Activated naive CD4-positive, alpha-beta T cell treated with anti-CD3 and anti-CD28 coated beads for 36 hours (primary cell): ENCODE data around the gene ODC1. TPM values are rescaled to one million over a fixed set of nuclear protein-coding genes. Genes with fewer than 3 reads are reported as not detected.
A peak's percentile ranks its signal among the peaks of the same experiment; 100 is the strongest.
"Not testable (repeated sequence)": the region's sequence is repeated elsewhere in the genome, so short reads cannot be mapped to it uniquely, and the experiment has no call there.

Source experiments
- CTCF ChIA-PET: fragments of 350-600 bp; sonication (Branson Sonifier 250); formaldehyde crosslinking; loops from one replicate; lab custom pipeline; 2021; ENCODE audit warnings: antibody characterized with exemption; lab: Charles Lee
- DNase-seq: peaks from one replicate; pipeline ENCODE4 v3.0.0-alpha.2; 2020
- H3K27ac Mint-ChIP-seq: one replicate; pipeline ENCODE4 v1.8.0; 2021; ENCODE audit warnings: mild to moderate bottlenecking, mixed read lengths
- H3K27me3 Mint-ChIP-seq: one replicate; pipeline ENCODE4 v1.8.0; 2021; ENCODE audit warnings: low read depth, mixed read lengths
- H3K36me3 Mint-ChIP-seq: one replicate; pipeline ENCODE4 v1.8.0; 2021; ENCODE audit warnings: low read depth, mixed read lengths
- H3K4me1 Mint-ChIP-seq: one replicate; pipeline ENCODE4 v1.8.0; 2021; ENCODE audit warnings: low read depth, mixed read lengths
- H3K4me3 Mint-ChIP-seq: one replicate; pipeline ENCODE4 v1.8.0; 2021; ENCODE audit warnings: mild to moderate bottlenecking, moderate library complexity, mixed read lengths
- H3K9me3 Mint-ChIP-seq: one replicate; pipeline ENCODE4 v1.8.0; 2021; ENCODE audit warnings: mixed read lengths
- intact Hi-C: fragments of 100-400 bp; cut with micrococcal nuclease; formaldehyde crosslinking; loops from one replicate; pipeline ENCODE4 v1.15.1; 2023
- total RNA-seq, 2 experiments: library from RNA; stranded (reverse); gene quantifications; one replicate each; pipeline ENCODE4 v1.2.3, GENCODE V29; 2021

ODC1 gene
- total RNA-seq, 2 experiments from 2014 or later, result 174 to 177 TPM

DNA sequence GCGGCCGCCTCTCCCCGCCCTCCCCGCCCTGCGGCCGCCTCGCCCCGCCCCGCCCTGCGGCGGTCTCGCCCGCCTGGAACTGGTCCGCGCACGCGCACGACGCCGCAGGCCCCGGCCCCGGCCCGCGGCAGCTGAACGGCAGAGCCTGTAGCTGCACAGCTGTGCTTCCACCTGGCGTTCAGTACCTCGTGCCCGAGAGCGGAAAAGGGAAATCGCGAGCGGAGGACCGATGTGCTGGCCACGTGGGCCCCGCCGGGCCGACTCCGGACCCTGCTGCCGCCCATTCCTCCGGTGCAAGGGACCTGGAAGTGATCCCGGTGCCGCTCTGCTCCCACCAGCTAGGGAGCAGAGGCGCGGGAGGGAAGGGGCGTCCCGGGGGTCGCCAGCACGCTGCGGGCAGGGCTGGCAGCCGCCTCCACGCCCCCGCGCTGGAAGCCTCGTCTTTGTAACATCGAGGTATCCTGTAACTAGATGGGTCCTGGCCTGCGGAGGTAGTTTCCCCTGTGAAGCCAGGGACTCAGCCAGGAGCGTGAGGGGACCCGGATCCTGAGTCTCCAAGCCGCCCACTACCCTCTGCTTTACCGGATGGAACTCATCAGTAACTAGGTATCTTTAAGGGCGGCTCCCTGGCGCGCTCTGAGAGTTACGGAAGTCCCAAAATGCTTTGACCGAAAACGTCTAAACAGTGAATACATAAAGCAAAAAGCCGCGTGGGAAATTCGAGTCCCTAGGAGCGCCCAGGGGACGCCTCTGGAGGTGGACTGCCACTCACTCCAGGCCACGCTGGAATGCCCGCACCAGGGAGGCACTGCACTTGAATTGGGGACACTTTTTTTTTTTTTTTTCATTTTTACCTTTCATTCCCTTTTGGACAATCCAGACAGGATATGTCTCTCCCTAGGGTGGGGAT lies 704 bp upstream of the ODC1 start:
- peak; percentile 92 for DNase-seq
- H3K27ac Mint-ChIP-seq, result peak overlapping the region; percentile 85
- H3K4me3 Mint-ChIP-seq, result peak overlapping the region; percentile 80
- peaks cover 30% of the 10 kb centered on the region for H3K36me3 Mint-ChIP-seq
- CTCF ChIA-PET, result interaction anchor here (0.7 to 1.5 kb wide), 3 partner anchors 14 to 83 kb away, joined by 3 to 6 read pairs (median 3); no protein-coding TSS in a partner anchor
- no peaks in the 10 kb centered on the region for H3K27me3 Mint-ChIP-seq
- no peaks in the 10 kb centered on the region for H3K9me3 Mint-ChIP-seq
- intact Hi-C loops, result loop anchor here (1.0 to 5.0 kb wide), 12 partner anchors 41 to 1303 kb away; partner anchors contain the start of genes GRHL1, PDIA6, RRM2 and TAF1B
- H3K4me1 Mint-ChIP-seq, result peaks cover 52% of the 10 kb centered on the region

DNA sequence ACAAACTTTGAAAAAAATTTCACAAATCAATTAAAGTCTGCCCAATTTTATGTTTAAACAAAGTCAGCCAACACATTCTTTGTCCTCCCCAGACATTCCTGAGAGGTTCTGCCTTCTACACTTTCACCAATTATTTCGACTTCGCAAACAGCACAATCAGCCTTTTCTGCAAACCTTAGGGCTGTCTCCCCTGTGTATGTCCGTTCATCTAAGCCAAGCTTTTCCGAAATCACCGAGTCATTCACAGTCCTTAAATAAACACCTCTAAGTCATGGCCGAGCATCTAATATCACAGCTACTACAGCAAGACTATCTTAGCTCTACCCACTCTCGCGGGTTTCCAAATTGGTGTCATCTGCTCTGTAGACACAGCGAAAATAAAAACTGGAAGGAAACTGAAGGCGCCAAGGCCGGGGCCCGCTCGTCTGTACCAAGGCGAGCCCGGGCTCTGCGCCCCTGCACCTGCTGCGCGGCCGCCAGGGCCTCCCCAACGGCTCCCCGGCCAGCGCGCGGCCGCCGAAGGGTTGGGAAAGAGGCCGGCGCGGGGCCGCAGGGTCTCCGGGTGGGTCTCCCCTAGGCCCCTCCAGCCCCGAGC lies 730 bp downstream of the ODC1 start:
- no peaks in the 10 kb centered on the region for H3K27me3 Mint-ChIP-seq
- CTCF ChIA-PET, result interaction anchor here (1.0 to 2.5 kb wide), 5 partner anchors 10 to 324 kb away, joined by 3 to 15 read pairs (median 3); no protein-coding TSS in a partner anchor
- intact Hi-C loops, result loop anchor here (1.0 to 5.0 kb wide), 5 partner anchors 90 to 1305 kb away; partner anchors contain the start of genes HPCAL1 and PDIA6
- peak overlapping the region; percentile 85 for H3K4me3 Mint-ChIP-seq
- peaks cover 41% of the 10 kb centered on the region for H3K36me3 Mint-ChIP-seq
- peaks cover 61% of the 10 kb centered on the region for H3K4me1 Mint-ChIP-seq
- peak; percentile 61 for DNase-seq
- no peaks in the 10 kb centered on the region for H3K9me3 Mint-ChIP-seq
- peak overlapping the region; percentile 91 for H3K27ac Mint-ChIP-seq

DNA sequence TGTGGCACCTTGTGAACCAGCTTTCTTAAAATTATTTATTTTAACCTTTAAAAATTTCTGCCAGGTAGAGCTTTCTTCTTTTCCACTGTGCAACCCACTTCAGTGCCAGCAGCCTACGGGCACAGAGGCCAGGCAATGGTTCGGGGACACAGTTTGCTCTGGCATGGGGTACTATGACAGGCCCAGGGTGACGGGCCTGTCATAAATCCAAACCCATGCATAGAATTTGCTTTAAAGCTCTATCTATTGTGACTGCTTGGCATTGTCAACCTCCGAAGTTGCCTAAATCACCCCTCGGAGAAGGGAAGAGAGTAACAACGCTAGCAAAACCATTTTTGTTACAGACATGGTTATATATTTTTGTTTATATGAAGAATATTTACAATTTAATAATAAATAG lies 1.5 kb downstream of the ODC1 start:
- Mint-ChIP-seq H3K27me3 (no peaks in the 10 kb centered on the region), H3K36me3 (peaks cover 48% of the 10 kb centered on the region)
- DNase-seq, result no peak

DNA sequence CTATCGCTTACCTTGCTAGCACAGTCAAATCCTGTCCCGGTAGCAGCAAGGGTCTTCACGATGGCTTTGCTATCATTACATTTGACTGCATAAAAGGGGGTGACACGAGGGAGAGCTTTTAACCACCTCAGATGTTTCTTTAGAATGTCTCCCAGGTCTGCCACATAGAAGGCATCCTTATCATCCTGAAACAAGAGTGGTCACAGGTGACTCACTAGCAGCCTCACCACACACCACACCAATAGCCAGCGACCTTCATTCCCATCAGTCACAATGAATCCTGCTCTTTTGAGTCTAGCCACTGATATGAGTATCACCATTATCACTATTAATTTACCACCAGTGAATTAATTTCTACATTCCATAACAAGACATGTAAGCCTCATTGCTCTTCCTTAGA lies 3.7 kb downstream of the ODC1 start:
- intact Hi-C loops, result loop anchor here (1.0 kb wide), 5 partner anchors 36 to 324 kb away; no protein-coding TSS in a partner anchor
- Mint-ChIP-seq H3K4me3 (no peak overlapping the region), H3K27ac (peak overlapping the region; percentile 67), H3K9me3 (no peaks in the 10 kb centered on the region), H3K27me3 (no peaks in the 10 kb centered on the region), H3K4me1 (peaks cover 58% of the 10 kb centered on the region), H3K36me3 (peaks cover 62% of the 10 kb centered on the region)
- DNase-seq, result peak; percentile 86
- CTCF ChIA-PET, result interaction anchor here (1.9 to 2.5 kb wide), 4 partner anchors 9 to 36 kb away, joined by 7 to 15 read pairs (median 9); no protein-coding TSS in a partner anchor

More for the DNA sequence above, 1.5 kb downstream of the ODC1 start:
- Mint-ChIP-seq H3K27ac (peak overlapping the region; percentile 75), H3K4me1 (peaks cover 69% of the 10 kb centered on the region), H3K9me3 (no peaks in the 10 kb centered on the region), H3K4me3 (peak overlapping the region; percentile 85)
- CTCF ChIA-PET, result interaction anchor here (0.7 to 2.5 kb wide), 6 partner anchors 9 to 331 kb away, joined by 3 to 15 read pairs (median 4); no protein-coding TSS in a partner anchor
- intact Hi-C loops, result loop anchor here (1.0 to 5.0 kb wide), 5 partner anchors 91 to 1306 kb away; partner anchors contain the start of genes HPCAL1 and PDIA6

DNA sequence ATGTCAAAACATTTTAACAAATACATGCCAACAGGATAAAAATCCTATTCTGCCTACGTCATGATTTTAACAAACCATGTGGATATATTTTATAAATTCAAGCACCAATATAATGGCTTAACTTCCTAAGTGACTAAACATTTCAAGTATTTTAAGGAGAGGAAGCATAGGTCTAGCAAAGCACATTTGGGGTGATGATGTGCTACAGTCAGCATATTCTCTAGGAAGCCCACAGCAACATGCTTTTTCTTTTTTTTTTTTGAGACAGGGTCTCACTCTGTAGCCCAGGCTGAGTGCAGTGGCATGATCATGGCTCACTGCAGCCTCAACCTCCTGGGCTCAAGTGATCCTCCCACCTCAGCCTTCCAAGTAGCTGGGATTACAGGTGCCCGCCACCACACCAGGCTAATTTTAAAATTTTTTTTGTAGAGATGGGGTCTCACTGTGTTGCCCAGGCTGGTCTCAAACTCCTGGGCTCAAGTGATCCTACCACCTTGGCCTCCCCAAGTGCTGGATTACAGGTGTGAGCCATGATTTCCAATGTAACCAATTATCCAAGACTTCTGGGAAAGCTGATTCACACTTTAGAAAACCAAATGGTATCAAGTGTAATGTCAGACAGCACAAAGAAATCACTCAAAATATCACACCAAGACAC lies 5.5 kb downstream of the ODC1 start:
- Mint-ChIP-seq H3K36me3 (peaks cover 64% of the 10 kb centered on the region), H3K27ac (peak overlapping the region; percentile 91), H3K4me1 (peaks cover 55% of the 10 kb centered on the region)
- CTCF ChIA-PET, result interaction anchor here (1.0 to 1.9 kb wide), 3 partner anchors 7 to 34 kb away, joined by 3 to 9 read pairs (median 7); no protein-coding TSS in a partner anchor
- DNase-seq, intact Hi-C loops, H3K9me3 Mint-ChIP-seq, H3K27me3 Mint-ChIP-seq, H3K4me3 Mint-ChIP-seq: not testable (repeated sequence)

DNA sequence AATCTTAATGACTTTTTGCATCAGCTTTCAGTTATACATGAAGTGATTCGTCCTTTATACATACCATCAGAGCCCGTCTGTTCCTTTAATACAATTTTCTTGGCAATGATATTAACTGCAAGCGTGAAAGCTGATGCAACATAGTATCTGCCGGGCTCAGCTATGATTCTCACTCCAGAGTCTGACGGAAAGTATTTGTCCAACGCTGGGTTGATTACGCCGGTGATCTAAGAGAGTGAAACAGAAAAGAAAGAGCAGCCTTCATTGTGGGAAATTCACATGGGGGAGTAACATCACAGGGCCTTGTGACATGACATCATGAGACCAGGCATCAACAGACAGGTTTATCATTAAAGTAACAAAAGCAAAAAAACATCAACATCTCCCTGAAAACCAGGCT lies 6.2 kb downstream of the ODC1 start:
- CTCF ChIA-PET, result interaction anchor here (0.6 to 1.0 kb wide), 2 partner anchors 33 to 318 kb away, joined by 3 read pairs; no protein-coding TSS in a partner anchor
- intact Hi-C loops, result no loop called here
- Mint-ChIP-seq H3K27me3 (no peaks in the 10 kb centered on the region), H3K4me3 (no peak overlapping the region), H3K4me1 (peaks cover 52% of the 10 kb centered on the region), H3K9me3 (no peaks in the 10 kb centered on the region), H3K36me3 (peaks cover 61% of the 10 kb centered on the region), H3K27ac (peak overlapping the region; percentile 91)
- DNase-seq, result peak; percentile 71

DNA sequence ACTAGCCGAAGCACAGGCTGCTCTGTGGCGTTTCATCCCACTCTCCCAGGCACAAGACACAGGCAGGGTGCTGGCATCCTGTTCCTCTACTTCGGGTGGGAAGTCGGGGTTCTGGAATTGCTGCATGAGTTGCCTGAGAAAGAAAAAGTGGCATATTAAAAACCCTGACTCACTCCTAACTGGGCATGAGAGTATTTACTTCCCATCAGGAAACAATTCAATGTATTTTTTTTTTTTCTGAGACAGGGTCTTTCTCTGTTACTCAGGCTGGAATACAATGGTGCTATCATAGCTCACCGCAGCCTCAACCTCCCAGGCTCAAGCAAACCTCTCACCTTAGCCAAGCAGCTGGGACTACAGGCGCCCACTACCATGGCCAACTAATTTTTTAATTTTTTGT lies 7.4 kb downstream of the ODC1 start:
- no peak overlapping the region for H3K4me3 Mint-ChIP-seq
- intact Hi-C loops, result no loop called here
- peaks cover 56% of the 10 kb centered on the region for H3K36me3 Mint-ChIP-seq
- no peaks in the 10 kb centered on the region for H3K9me3 Mint-ChIP-seq
- peaks cover 43% of the 10 kb centered on the region for H3K4me1 Mint-ChIP-seq
- CTCF ChIA-PET, result interaction anchor here (0.6 to 0.9 kb wide), 2 partner anchors 369 to 846 kb away, joined by 3 to 4 read pairs; no protein-coding TSS in a partner anchor
- DNase-seq, result no peak
- H3K27me3 Mint-ChIP-seq, result no peaks in the 10 kb centered on the region
- H3K27ac Mint-ChIP-seq, result peak overlapping the region; percentile 6

DNA sequence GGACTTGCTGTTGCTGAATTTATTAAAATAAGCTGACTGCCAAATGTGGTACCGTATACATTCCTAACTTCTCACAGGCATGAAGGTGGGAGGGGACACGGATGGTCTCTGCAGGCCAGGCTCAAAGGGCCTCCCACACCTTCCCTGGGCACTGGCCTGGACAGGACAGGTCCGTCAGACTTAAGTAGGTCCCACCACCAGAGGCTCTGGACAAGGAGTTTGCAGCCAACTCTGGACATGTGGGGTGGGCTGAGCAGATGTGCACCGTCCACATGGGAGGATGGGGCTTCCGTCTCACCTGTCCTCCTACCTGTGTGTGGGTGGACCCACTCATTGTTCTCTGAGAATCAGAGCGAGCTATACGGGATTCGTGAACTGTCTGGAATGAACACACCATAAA lies 8.2 kb downstream of the ODC1 start:
- Mint-ChIP-seq H3K9me3 (no peaks in the 10 kb centered on the region), H3K36me3 (peaks cover 51% of the 10 kb centered on the region), H3K27ac (no peak overlapping the region), H3K4me3 (no peak overlapping the region), H3K27me3 (no peaks in the 10 kb centered on the region), H3K4me1 (peaks cover 35% of the 10 kb centered on the region)
- intact Hi-C loops, result loop anchor here (5.0 kb wide), 2 partner anchors 458 to 628 kb away; no protein-coding TSS in a partner anchor
- no peak for DNase-seq
- CTCF ChIA-PET, result interaction anchor here (0.9 to 1.2 kb wide), 3 partner anchors 300 to 368 kb away, joined by 3 to 6 read pairs (median 4); no protein-coding TSS in a partner anchor

DNA sequence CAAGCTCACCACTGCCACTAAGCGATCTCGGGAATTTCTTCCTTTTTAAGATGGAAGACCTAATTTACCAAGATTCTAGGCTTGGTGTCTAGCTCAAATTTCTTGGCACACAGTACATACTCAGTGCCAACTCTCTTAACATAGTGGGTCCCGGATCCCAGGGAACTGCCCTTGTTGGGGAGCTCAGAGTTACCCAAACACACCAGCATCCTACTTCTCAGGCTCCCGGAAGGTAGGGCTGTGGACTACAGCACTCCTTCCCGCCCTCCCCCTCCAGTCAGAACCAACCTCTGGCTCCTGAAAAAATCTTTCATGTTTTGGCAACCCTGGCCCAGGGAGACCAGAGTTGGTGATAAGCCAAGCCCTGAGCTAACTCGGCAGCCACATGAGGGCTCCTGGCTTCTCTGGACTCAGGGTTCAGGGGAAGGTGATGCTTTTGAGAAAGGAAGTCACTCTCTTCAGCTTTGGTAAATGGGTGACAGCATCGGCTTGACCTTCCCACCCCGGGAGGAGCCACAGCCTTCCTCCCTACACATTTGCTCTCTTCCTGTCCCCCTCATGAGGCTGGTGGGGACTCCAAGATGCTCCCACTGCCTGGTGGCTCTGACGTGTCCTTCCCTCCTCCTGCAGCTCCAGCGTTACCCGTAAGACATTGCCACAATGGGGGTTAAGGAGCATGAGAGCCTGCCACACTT lies 8.8 kb downstream of the ODC1 start:
- Mint-ChIP-seq H3K36me3 (peaks cover 44% of the 10 kb centered on the region), H3K27me3 (no peaks in the 10 kb centered on the region), H3K4me3 (no peak overlapping the region), H3K4me1 (peaks cover 30% of the 10 kb centered on the region), H3K27ac (peak overlapping the region; percentile 22), H3K9me3 (no peaks in the 10 kb centered on the region)
- intact Hi-C loops, result loop anchor here (5.0 kb wide), 2 partner anchors 457 to 627 kb away; no protein-coding TSS in a partner anchor
- CTCF ChIA-PET, result interaction anchor here (1.1 to 1.2 kb wide), 3 partner anchors 22 to 367 kb away, joined by 3 to 6 read pairs (median 3); no protein-coding TSS in a partner anchor
- no peak for DNase-seq

DNA sequence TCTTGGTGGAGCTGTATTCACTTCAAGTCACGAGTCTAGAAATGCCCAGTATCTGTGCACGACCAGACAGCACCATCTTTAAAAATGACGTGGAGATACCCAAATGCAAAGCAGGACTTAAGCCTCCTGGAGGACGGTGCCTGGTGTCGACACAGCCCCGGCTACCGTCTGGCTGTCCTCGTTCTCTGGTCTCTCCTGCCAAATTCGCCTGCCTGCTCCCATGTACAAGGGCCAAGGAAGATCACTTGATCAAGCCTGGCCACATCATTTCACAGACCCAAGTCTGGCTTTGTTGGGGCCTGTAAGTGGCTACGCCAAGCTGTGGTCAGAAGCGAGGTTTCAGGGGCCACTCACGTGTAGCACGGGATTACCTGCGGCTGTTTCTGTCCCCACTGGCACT lies 9.4 kb downstream of the ODC1 start:
- Mint-ChIP-seq H3K9me3 (no peaks in the 10 kb centered on the region), H3K27me3 (no peaks in the 10 kb centered on the region), H3K36me3 (peaks cover 39% of the 10 kb centered on the region), H3K4me1 (peaks cover 25% of the 10 kb centered on the region), H3K4me3 (no peak overlapping the region), H3K27ac (no peak overlapping the region)
- CTCF ChIA-PET, result interaction anchor here (1.1 to 1.2 kb wide), 3 partner anchors 22 to 367 kb away, joined by 3 to 6 read pairs (median 3); no protein-coding TSS in a partner anchor
- no peak for DNase-seq
- intact Hi-C loops, result loop anchor here (5.0 kb wide), 2 partner anchors 456 to 626 kb away; no protein-coding TSS in a partner anchor
